SK-MEL-5 (cell line): ENCODE results near the gene PRSS3. TPM values are rescaled to one million over a fixed set of nuclear protein-coding genes. Genes with fewer than 3 reads are reported as not detected.
A peak's percentile ranks its signal among the peaks of the same experiment; 100 is the strongest.
"Not testable (repeated sequence)": the region's sequence is repeated elsewhere in the genome, so short reads cannot be mapped to it uniquely, and the experiment has no call there.

Source experiments
- DNase-seq: peaks from one replicate; pipeline ENCODE4 v3.0.0-alpha.2; 2016; ENCODE audit warnings: low read depth, low spot score
- in situ Hi-C: cut with HindIII; loops from 2 replicates; pipeline ENCODE4 v1.10.0; 2016; ENCODE audit warnings: low sequenced_read_pairs, high pct_unique_total_duplicates, low pct_unique_long_range_greater_than_20kb
- polyA plus RNA-seq, 2 experiments: library from polyadenylated mRNA; depleted of rRNA; stranded (reverse); fragments of >200 nt; gene quantifications; 2 replicates each; pipeline ENCODE4 v1.2.3, GENCODE V29; 2015
- total RNA-seq: library from RNA; depleted of rRNA; stranded (reverse); fragments of >200 nt; shearing (Covaris generic); gene quantifications from 2 replicates; pipeline ENCODE4 v1.2.3, GENCODE V29; 2014; rRNA removed

The PRSS3 gene
- not detected in 2 replicates for total RNA-seq
- not detected in 2 replicates for polyA plus RNA-seq (2015; cell fraction: cytosol; rRNA removed)
- polyA plus RNA-seq (2015; cell fraction: nucleus; rRNA removed), result not detected in 2 replicates

DNA sequence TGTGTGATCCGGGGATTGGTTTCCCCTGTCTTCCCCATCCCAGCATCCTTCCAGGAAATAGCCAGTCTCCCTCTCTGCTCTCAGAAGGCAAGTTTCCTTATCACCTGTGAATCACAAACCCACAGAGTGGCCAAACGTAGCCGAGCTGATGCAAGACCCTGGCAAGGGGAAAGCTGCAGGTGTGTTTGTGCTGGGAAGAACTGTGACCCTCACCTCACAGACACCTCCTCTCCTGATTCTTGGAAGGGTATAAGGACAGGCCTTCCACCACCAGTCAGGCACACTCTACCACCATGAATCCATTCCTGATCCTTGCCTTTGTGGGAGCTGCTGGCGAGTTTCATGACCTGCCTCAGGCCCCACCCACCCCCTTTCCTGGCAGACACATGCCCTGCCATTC lies at the start of gene PRSS3:
PRSS3 (plus strand) TSS at position 281 of the 400 bp plus-strand sequence; CDS start at position 294, 13 bp downstream.
- DNase-seq, result no peak
- in situ Hi-C loops, result no loop called here

DNA sequence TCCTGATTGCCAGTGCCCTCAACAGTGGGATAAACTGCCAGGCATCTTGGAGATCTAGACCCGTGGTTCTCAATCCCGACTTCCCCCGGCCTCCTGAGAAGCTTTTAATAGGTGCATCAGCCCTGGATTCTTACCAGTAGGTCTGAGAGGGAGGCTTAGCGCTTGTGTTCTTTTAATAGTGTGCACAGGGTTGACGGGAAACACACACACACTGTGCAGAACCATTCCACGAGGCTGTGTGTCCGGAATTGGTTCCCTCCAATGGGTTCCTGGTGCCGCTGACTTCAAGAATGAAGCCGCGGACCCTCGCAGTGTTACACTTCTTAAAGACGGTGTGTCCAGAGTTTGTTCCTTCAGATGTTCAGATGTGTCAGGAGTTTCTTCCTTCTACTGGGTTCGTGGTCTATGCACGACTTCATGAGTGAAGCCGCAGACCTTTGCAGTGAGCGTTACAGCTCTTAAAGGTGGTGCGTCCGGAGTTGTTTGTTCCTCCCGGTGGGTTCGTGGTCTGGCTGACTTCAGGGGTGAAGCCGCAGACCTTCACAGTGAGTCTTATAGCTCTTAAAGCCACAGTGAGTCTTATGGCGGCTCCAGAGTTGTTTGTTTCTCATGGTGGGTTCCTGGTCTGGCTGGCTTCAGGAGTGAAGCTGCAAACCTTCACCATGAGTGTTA lies 46.6 kb upstream of the PRSS3 start:
- in situ Hi-C loops, result no loop called here
- DNase-seq, result no peak

DNA sequence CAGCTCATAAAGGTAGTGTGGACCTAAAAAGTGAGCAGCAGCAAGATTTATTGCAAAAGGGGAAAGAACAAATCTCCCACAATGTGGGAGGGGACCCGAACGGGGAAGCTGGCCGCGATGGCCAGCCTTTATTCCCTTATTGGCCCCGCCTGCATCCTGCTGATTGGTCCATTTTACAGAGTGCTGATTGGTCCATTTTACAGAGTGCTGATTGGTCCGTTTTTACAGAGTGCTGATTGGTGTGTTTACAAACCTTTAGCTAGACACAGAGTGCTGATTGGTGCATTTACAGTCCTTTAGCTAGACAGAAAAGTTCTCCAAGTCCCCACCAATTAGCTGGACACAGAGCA lies 46.1 kb upstream of the PRSS3 start:
- in situ Hi-C loops, DNase-seq: not testable (repeated sequence)

DNA sequence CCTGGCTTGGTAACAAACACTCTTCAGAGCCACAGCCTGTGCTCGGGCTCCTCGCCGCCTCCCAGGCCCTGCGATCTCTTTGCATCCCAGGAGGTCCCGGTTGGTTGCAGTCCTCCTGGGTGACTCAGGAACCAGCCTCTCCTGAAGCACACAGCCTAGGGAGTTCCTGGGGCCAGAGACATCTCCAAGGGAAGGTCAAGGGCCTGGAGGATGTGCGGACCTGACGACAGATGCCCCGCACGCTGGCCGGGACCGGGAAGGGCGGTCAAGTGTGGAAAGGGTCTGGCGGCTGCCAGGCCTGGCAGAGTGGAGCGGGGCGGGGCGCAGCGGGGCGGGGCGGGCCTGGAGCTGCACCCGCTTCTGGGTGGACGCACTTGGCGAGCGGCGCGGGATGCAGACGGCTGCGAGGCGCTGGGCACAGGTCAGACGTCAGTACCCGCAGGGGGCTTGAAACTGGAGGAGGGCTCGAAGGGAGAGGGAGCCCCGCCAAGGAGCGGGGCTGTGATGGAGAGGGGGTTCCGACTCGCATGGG lies 45.0 kb upstream of the PRSS3 start:
- in situ Hi-C loops, result no loop called here
- DNase-seq, result no peak

DNA sequence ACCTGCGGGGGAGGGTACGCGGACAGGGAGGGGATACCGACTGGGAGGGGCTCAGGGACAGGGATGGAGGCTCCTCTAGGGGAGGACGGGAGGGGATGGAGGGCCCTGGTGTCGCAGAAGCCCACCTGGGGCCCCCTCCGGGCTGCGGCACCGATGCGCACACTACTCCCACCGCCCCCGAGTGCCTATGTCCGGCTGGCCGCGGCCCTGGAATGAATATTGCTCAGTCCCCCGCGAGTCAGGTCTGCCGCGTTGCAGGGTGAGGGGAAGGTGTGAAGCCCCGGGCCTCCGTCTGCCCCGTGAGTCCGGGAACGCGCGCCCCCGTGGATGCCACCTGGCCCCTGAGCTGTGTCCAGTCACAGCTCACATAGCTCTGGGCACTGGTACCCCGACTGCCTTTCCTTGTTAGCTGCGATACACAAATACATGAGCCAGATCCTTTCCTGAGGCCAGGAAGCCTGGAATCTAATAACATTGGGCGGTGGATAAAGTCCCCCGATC lies 44.5 kb upstream of the PRSS3 start:
- no peak for DNase-seq
- in situ Hi-C loops, result no loop called here

DNA sequence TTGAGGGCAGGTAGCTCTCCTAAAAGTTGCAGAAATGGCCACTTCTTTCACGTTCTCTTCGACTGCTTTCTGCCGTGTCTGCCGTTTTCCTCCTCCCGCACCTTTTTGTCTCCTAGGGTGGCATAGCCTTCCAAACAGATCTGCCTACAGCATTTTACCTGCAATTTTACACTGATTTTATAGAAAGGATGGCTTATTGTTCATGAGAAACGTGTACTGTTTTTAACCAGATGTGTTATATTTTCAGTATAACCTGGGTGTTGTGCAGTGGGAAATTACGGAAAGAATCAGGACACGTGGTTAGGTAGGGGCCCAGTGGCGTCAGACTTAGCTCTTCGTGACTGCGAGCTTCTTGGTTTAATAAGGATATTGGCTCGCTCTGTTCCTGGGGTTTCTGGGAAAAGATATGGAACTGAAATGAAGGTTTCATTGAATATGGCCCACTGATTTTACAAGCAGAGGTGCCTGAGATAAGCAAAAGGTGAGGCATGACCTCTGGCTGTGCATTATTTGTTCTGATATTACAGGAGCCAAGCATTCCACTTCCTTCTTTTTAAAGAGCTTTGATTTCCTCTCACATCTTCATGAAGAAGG lies 43.7 kb upstream of the PRSS3 start:
- in situ Hi-C loops, result no loop called here
- DNase-seq, result no peak

DNA sequence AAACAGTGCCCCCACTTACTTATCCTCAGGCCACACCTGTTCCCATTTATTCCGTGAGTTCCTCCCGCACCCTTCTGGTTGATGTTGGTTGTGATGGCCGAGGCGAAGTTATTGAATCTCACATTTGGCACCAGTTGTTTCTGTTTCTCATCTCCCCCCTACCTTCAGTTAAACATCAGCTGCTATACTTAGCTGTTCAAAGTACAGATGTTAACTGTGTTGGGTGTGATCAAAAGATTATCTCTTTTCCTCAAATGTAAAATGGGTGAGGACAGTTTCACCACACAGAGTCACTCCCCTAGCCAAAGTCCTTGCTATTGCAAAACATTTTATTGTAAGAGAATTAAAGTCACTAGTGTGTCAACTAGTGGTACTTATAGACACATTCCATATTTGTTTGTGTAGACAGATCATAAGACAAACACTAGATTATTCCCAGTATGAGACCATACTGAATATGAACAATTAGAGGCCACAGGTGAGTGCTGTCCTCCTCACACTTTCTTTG lies 43.2 kb upstream of the PRSS3 start:
- in situ Hi-C loops, result no loop called here
- no peak for DNase-seq

DNA sequence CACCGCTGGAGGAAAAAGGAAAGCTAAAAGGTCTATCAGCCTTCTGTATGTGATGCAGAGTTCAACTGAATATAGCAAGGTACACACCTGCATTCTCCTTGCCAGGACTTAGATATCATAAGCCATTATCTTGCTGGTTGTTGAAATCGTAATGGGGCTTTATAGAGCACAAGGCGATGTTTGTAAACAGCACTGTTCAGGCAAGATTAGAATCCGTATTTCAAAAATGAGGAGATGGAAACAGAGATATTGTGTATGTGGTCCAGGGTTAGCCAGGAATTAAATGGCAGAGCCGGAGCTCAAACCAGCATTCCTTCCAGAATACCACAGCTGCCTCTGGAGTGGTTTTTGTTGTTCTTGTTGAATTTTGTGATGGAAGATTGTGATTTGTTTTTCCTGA lies 42.6 kb upstream of the PRSS3 start:
- DNase-seq, in situ Hi-C loops: not testable (repeated sequence)

DNA sequence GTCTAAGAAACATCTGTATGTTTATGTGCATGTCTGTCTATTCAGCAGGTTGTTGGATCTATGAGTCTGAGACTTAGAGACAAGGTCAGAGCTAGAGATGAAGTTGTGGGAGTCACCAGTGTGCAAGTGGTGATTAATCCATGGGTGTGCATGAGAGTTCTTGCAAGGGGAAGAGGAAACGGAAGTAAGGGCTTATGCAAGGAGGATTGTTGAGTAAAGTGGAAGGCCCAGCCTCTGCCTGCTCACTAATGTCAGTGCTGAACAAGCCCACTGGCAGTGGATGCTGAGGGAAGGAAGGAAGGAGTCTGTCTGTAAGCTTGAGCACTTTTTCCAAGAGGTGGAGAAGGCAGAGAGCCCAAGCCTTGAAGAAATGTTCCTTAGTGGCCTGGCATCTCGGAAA lies 35.7 kb upstream of the PRSS3 start:
- DNase-seq, in situ Hi-C loops: not testable (repeated sequence)

DNA sequence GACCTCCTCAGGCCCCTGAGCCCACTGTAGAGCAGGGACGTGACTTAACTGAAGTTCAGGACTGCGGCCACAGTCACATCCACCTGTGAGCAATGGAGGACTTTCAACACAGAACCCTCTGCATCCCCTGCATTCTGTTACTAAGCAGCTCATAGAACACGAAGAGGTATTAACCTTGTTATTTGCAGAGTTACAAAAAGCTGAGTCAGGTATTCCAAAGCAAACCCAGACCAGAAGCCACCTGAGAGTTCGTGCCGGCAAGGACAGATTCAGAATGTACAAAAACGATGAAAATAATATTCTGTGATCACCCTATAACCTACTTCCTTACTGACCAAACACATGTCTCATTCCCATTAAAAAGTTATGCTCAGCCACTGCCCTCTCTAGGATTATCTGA lies 33.0 kb upstream of the PRSS3 start:
- in situ Hi-C loops, result no loop called here
- DNase-seq, result no peak

DNA sequence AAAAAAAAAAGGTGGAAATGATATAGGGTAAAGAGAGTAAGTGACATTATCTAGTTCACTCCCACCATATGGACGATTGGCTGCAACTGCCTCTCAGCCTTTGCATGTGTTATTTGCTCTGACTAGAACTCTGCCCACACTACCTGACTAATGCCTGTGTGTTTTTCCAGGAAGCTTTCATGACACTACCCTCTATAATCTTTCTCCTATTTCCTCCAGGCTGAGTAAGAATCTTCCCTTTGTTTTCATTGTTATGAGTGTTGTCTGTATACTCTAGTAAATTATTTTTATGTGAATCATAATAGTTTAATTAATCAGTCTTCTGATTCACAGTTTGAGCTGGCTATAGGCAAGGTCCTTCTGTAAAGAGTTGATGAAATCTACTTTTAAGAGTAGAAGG lies 31.7 kb upstream of the PRSS3 start:
- in situ Hi-C loops, DNase-seq: not testable (repeated sequence)

DNA sequence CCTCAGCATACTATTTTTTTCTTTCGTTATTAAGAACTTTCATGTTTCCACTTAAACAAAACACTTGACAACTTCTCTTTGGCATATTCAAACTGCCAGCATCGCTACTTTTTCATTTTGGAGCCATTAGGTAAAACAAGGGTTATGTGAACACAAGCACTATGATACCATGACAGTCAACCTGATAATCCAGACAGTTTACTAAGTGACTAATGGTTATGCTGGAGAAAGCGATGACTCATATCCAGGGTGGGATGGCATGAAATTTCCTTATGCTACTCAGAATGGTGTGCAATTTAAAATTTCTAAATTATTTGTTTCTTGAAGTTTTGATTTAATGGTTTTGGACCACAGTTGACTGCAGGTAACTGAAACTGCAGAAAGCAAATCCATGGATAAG lies 29.9 kb upstream of the PRSS3 start:
- in situ Hi-C loops, result no loop called here
- DNase-seq, result no peak

DNA sequence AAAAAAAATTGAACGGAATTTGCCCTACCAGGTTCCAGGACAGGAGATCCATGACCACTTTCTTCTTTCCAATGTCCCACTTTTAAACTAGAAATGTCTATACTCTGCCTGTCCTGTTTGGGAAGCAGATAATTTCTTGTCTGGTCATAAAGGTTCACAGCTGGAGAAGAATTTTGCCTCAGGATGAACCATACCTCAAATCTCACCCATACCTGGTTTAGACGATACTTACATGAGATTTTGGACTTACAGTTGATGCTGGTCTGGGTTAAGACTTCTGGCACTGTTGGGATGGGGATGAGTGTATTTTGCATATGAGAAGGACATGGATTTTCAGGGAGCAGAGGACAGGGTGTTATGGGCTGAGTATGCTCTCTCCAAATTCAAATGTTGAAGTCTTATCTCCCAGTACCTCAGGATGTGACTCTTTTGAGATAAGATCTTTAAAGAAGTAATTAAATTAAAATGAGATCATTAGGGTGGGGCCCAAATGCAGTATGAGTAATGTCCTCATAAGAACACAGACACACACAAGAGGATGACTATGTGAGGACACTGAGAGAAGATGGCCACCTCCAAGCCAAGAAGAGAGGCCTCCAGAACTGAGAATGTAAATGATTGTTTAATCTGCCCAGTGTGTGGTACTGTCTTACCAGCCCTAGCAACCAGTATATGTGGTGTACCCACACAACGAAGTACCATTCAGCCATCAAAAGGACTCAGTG lies 25.0 kb upstream of the PRSS3 start:
- in situ Hi-C loops, DNase-seq: not testable (repeated sequence)

DNA sequence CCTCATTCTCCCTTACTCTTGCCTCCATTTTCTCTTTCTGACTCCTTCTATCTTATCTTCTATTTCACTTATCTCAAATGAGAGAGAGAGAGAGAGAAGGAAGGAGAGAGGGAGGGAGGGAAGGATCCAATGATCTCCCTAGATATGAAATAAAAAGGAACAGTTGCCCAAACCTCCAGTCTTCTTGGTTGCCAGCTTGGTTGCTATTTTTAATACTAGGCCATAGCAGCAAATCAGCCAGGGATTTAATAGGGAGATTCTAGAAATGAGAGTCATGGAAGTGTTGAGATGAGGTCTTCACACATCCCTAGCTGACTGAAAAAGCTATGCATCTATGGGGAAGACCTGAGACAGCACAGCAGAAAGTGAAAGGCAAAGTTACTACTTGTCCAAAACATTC lies 22.2 kb upstream of the PRSS3 start:
- DNase-seq, in situ Hi-C loops: not testable (repeated sequence)

DNA sequence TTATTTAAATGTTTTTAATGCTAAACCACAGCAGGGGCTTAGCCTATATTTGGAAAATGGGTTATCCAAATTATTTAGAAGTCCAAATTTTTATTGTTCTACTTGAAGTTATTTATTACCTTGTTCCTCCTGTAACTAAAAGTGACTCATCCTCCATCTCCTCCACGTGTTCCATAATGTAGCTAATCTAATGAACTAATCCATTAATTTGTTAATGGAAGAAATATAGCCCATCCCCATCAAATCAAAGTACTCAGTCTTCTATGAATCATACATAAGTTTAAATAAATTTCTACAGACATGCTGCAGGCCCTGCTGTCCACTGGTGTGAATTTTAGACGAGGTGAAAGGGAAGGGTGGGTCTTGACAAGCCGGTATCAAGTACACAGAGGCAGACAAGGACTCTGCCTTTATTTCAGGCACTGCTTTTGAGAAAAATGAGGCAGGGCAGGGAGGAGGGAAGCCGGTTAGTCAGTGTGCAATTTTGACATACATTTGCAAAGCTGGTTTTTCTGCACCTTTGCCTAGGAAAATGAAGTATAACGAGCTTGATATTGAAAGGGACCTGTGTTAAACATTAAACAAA lies 21.2 kb upstream of the PRSS3 start:
- in situ Hi-C loops, DNase-seq: not testable (repeated sequence)

DNA sequence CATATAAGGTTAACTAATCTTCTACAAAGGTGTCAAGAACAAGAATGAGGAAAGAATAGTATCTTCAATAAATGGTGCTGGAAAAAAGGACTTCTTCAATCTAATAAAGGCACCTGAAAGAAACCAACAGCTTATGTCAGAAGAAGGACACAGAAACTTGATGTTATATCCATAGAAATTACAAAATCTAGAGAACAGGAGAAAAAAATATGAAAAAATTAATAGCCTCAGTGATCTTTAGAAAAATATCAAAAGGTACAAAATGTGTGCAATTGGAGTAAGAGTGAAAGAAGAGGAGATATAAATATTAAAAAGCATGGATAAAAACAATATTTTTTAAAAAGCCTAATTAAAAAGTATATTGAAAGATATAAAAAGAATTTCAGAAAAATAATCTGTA lies 18.8 kb upstream of the PRSS3 start:
- DNase-seq, result no peak
- in situ Hi-C loops, result no loop called here

DNA sequence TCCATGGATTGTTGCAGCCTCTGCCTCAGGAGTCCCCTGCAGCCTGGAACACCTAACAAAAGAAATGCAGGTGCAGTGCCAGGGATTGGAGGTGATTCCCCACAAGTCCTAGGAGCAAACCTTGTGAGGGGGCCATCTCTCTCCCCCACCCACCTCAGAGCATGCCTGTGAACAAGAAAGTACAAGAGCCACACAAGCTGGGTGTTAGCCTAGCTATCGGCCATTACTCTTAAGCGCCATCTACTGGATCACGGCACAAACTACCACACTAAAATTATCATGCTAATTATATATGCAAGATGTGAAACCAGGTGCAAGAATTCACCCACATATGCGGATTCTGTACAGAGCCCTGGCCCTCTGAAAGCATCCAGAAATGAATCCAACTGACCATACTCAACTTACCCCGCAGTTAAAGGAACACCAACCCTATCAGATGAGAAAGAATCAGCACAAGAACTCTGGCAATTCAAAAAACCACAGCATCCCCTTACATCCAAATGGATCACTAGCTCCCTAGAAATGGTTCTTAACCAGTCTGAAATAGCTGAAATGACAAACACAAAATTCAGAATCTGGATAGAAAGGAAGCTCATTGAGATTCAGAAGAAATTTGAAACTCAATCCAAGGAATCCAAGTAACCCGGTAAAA lies 16.5 kb upstream of the PRSS3 start:
- DNase-seq, result peak; percentile 68
- in situ Hi-C loops, result no loop called here
